Upper lobe of left lung (tissue), 4 donors: ENCODE results near the gene ENDOD1.

Experiments
- CTCF ChIP-seq, 6 experiments: fragments of 450-650 bp in 4 of 6; fragments of 200-600 bp in 2 of 6; sonication (generic) in 2 of 6; IDR thresholded peaks; one replicate each; pipeline ENCODE4 v1.5.1; 2016 to 2019; ENCODE audit warnings: antibody characterized with exemption in 6 of 6
- POLR2A ChIP-seq, 4 donors: fragments of 450-650 bp; IDR thresholded peaks; one replicate each; pipeline ENCODE4 v1.5.1; 2016 to 2017; ENCODE audit warnings: antibody characterized with exemption in 4 of 4, mild to moderate bottlenecking in 2 of 4

GRCh38 chr11:95155385-95155784 lies 65.7 kb downstream of the ENDOD1 start:
- TF ChIP-seq POLR2A (IDR thresholded peaks at IDR 0.05) (no peak), CTCF (IDR thresholded peaks at IDR 0.05) (no peak)
